H1 (cell line): ENCODE results near the gene AP1S1. TPM values are rescaled to one million over a fixed set of nuclear protein-coding genes. Genes with fewer than 3 reads are reported as not detected.

ENCODE experiments used
- CTCF ChIP-seq, 3 experiments: IDR thresholded peaks; 1 replicate in 2 of 3; 2 replicates in 1 of 3; pipeline versions ENCODE4 v1.5.1 to v1.6.1; 2011; ENCODE audit warnings: low read length in 3 of 3, mild to moderate bottlenecking in 3 of 3, inconsistent platforms in 2 of 3, low read depth in 1 of 3, moderate library complexity in 1 of 3; ENCODE audit not compliant: insufficient read depth in 1 of 3; ENCODE audit errors: control extremely low read depth in 1 of 3
- KDM1A ChIP-seq: fragments of 200-600, 300-600 bp; sonication (generic); IDR thresholded peaks from 2 replicates; pipeline ENCODE4 v1.7.1; 2016; ENCODE audit warnings: mild to moderate bottlenecking, low read length, borderline replicate concordance
- NRF1 ChIP-seq: IDR thresholded peaks from 2 replicates; pipeline ENCODE4 v1.6.1; 2011; ENCODE audit warnings: mild to moderate bottlenecking, low read depth, low read length, improper control_type of control experiment
- POLR2AphosphoS5 ChIP-seq: IDR thresholded peaks from 2 replicates; pipeline ENCODE4 v1.6.1; 2011; ENCODE audit warnings: low read depth, low read length
- TCF12 ChIP-seq: IDR thresholded peaks from 2 replicates; pipeline ENCODE4 v1.6.1; 2011; ENCODE audit warnings: low read depth, mild to moderate bottlenecking, low read length
- ZNF274 ChIP-seq: IDR thresholded peaks from 2 replicates; pipeline ENCODE4 v1.7.0; 2012; ENCODE audit warnings: low read length, borderline replicate concordance; ENCODE audit errors: extremely low read depth
- polyA plus RNA-seq, 7 experiments: library from polyadenylated mRNA; depleted of rRNA in 3 of 7; stranded (reverse) in 5 of 7; unstranded in 2 of 7; fragments of >200 nt in 5 of 7; fragments of 200-250 nt in 2 of 7; gene quantifications; 1 replicate in 5 of 7; 2 replicates in 1 of 7; 4 replicates in 1 of 7; pipeline versions ENCODE4 v1.2.1 to v1.2.3, GENCODE V29; 2011 to 2013; ENCODE audit warnings: missing spikeins in 2 of 7, mixed read lengths in 2 of 7
- total RNA-seq: library from RNA; stranded (reverse); fragmentation: NEBNext Ultra II Directional; extraction: Animal tissue kit (Norgen Biotek cat#: 25700); gene quantifications from 2 replicates; pipeline ENCODE4 v1.2.1, GENCODE V29; 2021

AP1S1 gene
- total and polyA plus RNA-seq, 2 of the 8 experiments (the other 6 are each of a cell fraction or from before 2014, with no cell fraction given): 56.1 to 59.3 TPM

- TF ChIP-seq TCF12 (peak; percentile 78; the same call in 1 of the 2 replicates), POLR2AphosphoS5 (no peak), NRF1 (no peak), CTCF (IDR thresholded peaks at IDR 0.05; ENCODE audit: control extremely low read depth in 1 of 3, insufficient read depth in 1 of 3, low read depth in 1 of 3, low read length in 3 of 3) (no peak), ZNF274 (no peak), KDM1A (no peak)
Observed at GRCh38 chr7:101200862-101201599, 46.8 kb downstream of the AP1S1 start, which contains the start of gene MOGAT3 (continued).
